Epithelial cell of proximal tubule (primary cell): ENCODE results near the gene CSTB. TPM values are rescaled to one million over a fixed set of nuclear protein-coding genes. Genes with fewer than 3 reads are reported as not detected.
A peak's percentile ranks its signal among the peaks of the same experiment; 100 is the strongest.

Source experiments
- DNase-seq: peaks from one replicate; pipeline ENCODE4 v3.0.0-alpha.2; 2011; ENCODE audit warnings: low read depth
- H3K4me3 ChIP-seq: 2 replicates; pipeline ENCODE4 v1.5.1; 2011; ENCODE audit warnings: low read depth, mild to moderate bottlenecking, low read length
- CTCF ChIP-seq: conservative IDR thresholded peaks from 2 replicates; pipeline ENCODE4 v1.5.1; 2012; ENCODE audit warnings: low read depth, mild to moderate bottlenecking, low read length
- total RNA-seq: library from RNA; depleted of rRNA; stranded (reverse); fragments of >200 nt; gene quantifications from 2 replicates; pipeline ENCODE4 v1.2.3, GENCODE V29; 2015

Gene CSTB
- total RNA-seq, 1 donor from 2014 or later = 20.1 TPM

- no peak for DNase-seq
- TF ChIP-seq CTCF = no peak
- H3K4me3 ChIP-seq = no peak overlapping the region
Observed at GRCh38 chr21:43771199-43771675, 4.9 kb downstream of the CSTB start.

GRCh38 chr21:43770066-43770655 lies 5.9 kb downstream of the CSTB start:
- no peak overlapping the region for H3K4me3 ChIP-seq
- DNase-seq = no peak
- no peak for TF ChIP-seq CTCF

GRCh38 chr21:43769325-43769958 lies 6.7 kb downstream of the CSTB start:
- DNase-seq = no peak
- no peak overlapping the region for H3K4me3 ChIP-seq
- TF ChIP-seq CTCF = no peak

GRCh38 chr21:43768868-43769167 lies 7.3 kb downstream of the CSTB start:
- no peak for DNase-seq
- H3K4me3 ChIP-seq = no peak overlapping the region
- no peak for TF ChIP-seq CTCF

- peak; percentile 56 for DNase-seq
- no peak overlapping the region for H3K4me3 ChIP-seq
- no peak for TF ChIP-seq CTCF
Observed at GRCh38 chr21:43767984-43768867, 7.9 kb downstream of the CSTB start.

GRCh38 chr21:43767498-43767983 lies 8.6 kb downstream of the CSTB start:
- DNase-seq = no peak
- no peak overlapping the region for H3K4me3 ChIP-seq
- no peak for TF ChIP-seq CTCF
